ENCODE results near the gene ATP1A3. TPM values are rescaled to one million over a fixed set of nuclear protein-coding genes. Genes with fewer than 3 reads are reported as not detected.

ATP1A3 gene
- total RNA-seq, 4 donors from 2014 or later, result 0.55 TPM; not detected in 3

- Histone ChIP-seq H3K9me3 (no peaks in the 10 kb centered on the region), H3K27me3 (peaks cover 22 to 61% of the 10 kb centered on the region in 2 donors), H3K36me3 (no peaks in the 10 kb centered on the region), H3K4me3 (no peak overlapping the region), H3K27ac (no peak overlapping the region), H3K4me1 (peaks cover 0 to 11% of the 10 kb centered on the region in 2 donors)
- no peak for DNase-seq
- intact Hi-C loops (cut with DNase I; ENCODE audit: low total_unique reads), result no loop called here
- TF ChIP-seq POLR2A (IDR thresholded peaks at IDR 0.05), result no peak
- no peak for TF ChIP-seq CTCF (IDR thresholded peaks at IDR 0.05)
These were observed 67.8 kb downstream of the ATP1A3 start for GRCh38 chr19:41926028-41926762.

- H3K4me3 ChIP-seq, result no peak overlapping the region
- peaks cover 0 to 11% of the 10 kb centered on the region in 2 donors for H3K4me1 ChIP-seq
- TF ChIP-seq POLR2A (IDR thresholded peaks at IDR 0.05) (no peak), CTCF (IDR thresholded peaks at IDR 0.05) (no peak)
- no peaks in the 10 kb centered on the region for H3K36me3 ChIP-seq
- H3K9me3 ChIP-seq, result no peaks in the 10 kb centered on the region
- no peak overlapping the region for H3K27ac ChIP-seq
- intact Hi-C loops (cut with DNase I; ENCODE audit: low total_unique reads), result no loop called here
- no peak for DNase-seq
- H3K27me3 ChIP-seq, result peaks cover 18 to 61% of the 10 kb centered on the region in 2 donors
These were observed 68.6 kb downstream of the ATP1A3 start for GRCh38 chr19:41925208-41926003.

- intact Hi-C loops (cut with DNase I; ENCODE audit: low total_unique reads), result no loop called here
- DNase-seq, result no peak
These were observed 69.6 kb downstream of the ATP1A3 start for GRCh38 chr19:41924151-41925145.

More at GRCh38 chr19:41924151-41925145, 69.6 kb downstream of the ATP1A3 start:
- H3K27me3 ChIP-seq, result peaks cover 18 to 51% of the 10 kb centered on the region in 2 donors
- H3K36me3 ChIP-seq, result no peaks in the 10 kb centered on the region
- no peaks in the 10 kb centered on the region for H3K9me3 ChIP-seq
- H3K4me3 ChIP-seq, result no peak overlapping the region
- H3K4me1 ChIP-seq, result peaks cover 0 to 11% of the 10 kb centered on the region in 2 donors
- H3K27ac ChIP-seq, result no peak overlapping the region
- TF ChIP-seq CTCF (IDR thresholded peaks at IDR 0.05), result no peak
- TF ChIP-seq POLR2A (IDR thresholded peaks at IDR 0.05), result no peak
